LNCaP clone FGC (cell line): ENCODE data around the gene DDX51.

Source experiments
- DNase-seq: peaks from one replicate; pipeline ENCODE4 v3.0.0-alpha.2; 2011; ENCODE audit warnings: low read depth
- H3K4me3 ChIP-seq: 2 replicates; pipeline ENCODE4 v1.5.1; 2011; ENCODE audit warnings: mild to moderate bottlenecking, low read depth, low read length, control low read depth
- TF ChIP-seq, protein P1 (sequence below): IDR thresholded peaks from 2 replicates; pipeline ENCODE4 v1.5.1; 2012; ENCODE audit warnings: mild to moderate bottlenecking; ENCODE audit not compliant: control insufficient read depth, insufficient read depth; ENCODE audit errors: extremely low read depth

Gene DDX51

DNA sequence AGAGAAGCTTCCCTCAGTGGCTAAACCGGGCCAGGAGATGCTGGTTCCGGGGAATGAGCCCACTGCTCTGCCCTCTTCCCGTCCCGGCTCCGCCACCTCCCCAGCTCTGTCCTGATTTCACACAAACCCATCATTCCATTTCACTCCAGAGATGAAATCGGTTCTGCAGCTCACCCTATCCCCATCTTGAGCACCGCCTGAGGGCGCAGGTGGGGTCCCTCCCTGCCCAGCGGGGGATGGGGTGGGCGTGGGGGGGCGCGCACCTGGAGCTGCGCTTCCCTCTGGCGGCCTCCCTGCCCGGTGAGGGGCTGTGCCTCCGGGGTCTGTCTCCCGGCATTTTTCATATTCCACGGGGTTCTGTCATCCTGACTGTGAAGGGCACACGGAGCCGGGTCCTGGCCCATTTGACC lies 44.8 kb upstream of the DDX51 start:
- DNase-seq, result no peak
- peak overlapping the region; percentile 61 for H3K4me3 ChIP-seq
- TF ChIP-seq, protein P1, sequence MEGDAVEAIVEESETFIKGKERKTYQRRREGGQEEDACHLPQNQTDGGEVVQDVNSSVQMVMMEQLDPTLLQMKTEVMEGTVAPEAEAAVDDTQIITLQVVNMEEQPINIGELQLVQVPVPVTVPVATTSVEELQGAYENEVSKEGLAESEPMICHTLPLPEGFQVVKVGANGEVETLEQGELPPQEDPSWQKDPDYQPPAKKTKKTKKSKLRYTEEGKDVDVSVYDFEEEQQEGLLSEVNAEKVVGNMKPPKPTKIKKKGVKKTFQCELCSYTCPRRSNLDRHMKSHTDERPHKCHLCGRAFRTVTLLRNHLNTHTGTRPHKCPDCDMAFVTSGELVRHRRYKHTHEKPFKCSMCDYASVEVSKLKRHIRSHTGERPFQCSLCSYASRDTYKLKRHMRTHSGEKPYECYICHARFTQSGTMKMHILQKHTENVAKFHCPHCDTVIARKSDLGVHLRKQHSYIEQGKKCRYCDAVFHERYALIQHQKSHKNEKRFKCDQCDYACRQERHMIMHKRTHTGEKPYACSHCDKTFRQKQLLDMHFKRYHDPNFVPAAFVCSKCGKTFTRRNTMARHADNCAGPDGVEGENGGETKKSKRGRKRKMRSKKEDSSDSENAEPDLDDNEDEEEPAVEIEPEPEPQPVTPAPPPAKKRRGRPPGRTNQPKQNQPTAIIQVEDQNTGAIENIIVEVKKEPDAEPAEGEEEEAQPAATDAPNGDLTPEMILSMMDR, result no peak

DNA sequence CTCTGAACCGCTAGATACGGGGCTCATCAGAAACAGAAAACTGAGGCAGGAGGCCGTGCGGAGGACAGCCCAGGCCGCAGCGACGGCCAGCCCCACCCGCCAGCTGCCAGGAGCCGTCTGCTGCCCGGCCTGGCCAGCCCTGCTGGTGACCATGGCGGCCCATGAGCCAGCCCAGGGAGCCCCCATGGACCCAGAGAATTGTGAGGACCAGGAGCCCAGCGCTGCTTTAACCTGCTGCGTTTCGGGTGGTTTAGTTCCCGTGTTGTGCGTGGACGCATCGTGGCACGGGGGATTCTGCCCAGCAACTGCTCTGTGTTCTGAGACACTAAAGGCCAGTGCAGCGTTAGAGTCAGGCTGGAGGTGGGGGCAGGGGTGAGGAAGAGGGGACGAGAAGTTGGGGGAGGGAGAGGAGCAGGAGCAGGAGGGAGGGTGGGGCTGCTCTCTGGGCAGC lies 44.4 kb upstream of the DDX51 start:
- DNase-seq, result no peak
- H3K4me3 ChIP-seq, result no peak overlapping the region
- TF ChIP-seq, protein P1, result no peak

DNA sequence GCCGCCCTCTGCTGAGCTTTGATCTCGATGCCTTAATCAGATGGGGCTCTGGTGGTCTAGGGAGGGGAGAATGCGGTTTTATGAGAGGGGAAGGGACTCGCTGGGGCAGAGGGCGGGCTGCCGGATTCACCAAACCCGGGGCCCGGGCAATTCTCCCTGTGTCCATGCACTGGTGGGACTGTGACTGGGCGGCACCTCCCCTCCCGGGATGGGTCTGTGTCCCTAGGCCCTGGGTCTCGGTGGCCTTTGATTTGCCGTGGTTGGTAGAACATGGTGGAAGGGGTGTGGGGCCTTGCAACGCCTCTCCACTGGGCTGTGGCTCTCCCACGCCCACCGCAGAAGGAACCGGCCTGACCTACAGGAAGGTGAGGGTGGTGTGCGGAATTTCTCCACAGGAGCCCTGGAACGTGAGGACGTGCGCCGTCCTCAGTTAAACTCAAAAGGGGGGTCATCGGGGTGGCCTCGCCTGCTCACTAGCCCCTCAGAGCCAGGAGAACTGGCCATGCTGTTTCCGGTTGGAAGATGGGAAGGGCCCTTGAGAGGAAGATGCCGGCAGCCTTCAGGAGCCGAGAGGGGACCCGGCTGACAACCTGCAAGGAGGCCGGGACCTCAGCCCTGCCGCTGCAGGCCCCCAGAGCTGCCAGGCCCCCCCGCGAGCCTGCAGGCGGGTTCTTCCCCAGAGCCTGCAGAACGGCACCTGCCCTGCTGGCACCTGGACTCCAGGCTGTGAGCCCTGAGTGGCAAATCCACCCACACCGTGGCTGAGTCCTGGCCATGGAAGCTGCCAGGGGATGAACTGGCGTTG lies 43.7 kb upstream of the DDX51 start:
- no peak overlapping the region for H3K4me3 ChIP-seq
- no peak for DNase-seq
- TF ChIP-seq, protein P1, result no peak

DNA sequence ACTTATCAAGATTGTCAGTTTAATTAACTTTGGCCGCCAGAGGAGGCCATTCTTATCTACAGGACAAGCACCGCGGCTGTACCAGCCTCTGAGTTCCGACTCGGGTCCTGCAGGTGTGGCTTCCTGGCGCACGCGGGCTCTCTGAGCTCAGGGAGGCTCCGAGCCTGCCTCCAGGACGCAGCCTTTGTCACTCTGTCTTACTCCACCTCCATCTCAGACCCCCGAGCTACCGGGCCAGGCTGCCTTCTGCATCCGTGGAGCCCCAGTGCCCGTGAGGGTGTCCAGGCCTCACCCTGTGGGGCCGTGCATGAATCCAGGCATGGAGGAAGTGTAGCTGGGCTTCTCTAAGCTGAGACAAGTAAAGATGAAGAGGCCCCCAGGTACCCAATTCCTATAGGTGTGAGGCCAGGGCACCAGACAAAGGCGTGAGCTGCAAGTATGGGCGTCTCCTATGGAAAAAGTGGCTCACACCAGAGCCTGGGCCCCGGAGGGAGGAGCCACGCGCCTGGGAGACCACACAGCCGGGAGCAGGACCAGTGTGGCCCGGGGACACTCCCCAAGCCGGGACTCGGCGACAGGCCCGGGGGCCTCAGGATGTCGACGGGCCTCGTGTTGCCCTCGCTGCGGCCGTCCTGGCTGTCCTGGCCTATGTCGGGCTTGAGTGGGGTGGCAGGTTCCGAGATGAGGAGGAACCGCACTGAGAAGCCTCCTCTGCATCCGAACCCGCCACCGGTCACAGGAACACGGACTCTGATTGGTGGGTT lies 42.9 kb upstream of the DDX51 start:
- no peak overlapping the region for H3K4me3 ChIP-seq
- TF ChIP-seq, protein P1, result no peak
- DNase-seq, result no peak

DNA sequence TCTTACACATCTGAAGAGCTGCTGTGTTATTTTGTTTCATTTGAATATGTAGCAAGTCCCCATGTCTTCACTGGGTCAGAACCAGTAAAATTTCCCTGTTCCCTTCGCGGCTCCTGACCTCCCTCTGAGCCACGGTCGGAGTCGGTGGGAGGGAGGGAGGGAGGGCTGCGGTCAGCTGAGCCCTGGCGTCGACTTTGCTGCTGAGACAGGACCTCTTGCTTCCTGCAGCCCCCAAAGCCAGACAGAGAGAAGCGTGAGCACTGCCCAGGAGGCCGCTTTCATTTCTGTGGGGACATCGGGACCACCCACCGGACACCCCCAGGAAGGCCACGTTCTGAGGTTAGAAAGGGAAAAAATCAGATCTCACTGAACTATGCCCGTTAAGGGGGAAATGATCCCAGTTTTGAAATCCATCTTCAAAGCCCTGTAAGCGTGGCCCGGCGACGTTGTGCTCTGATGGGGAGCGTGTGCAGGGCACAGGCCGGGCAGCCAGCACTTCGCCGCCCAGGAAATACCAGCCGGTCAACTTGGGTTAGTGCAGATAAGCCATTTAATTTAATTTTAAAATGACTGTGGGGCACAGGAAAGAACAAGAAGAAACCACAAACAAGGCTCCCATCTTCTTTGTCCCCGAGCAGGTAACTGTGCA lies 42.2 kb upstream of the DDX51 start:
- TF ChIP-seq, protein P1, result no peak
- DNase-seq, result no peak
- no peak overlapping the region for H3K4me3 ChIP-seq

DNA sequence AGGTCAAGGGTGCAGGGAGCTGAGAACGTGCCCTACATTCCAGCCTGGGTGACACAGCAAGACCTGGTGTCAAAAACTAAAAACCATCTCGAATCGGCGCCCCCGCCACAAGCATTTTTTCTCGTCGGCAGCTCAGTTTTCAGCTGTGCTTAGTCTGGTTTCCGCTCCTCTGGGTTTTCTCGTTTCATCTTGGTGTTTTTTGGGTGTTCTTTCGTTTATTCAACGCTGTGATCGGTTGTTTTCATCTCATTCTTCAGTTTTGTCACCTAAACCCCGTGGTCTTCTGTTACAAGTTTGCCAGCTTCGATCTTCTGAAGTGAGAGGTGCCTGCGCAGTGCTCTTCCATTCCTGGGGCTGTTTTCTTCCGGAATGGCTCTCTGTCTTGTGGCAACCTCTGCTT lies 41.6 kb upstream of the DDX51 start:
- H3K4me3 ChIP-seq, result no peak overlapping the region
- DNase-seq, result no peak
- TF ChIP-seq, protein P1, result no peak
